ENCODE data around the gene MAP7D1. TPM values are rescaled to one million over a fixed set of nuclear protein-coding genes. Genes with fewer than 3 reads are reported as not detected.

MAP7D1 gene
- total RNA-seq, 2 donors from 2014 or later = 353 to 356 TPM

GRCh38 chr1:36118447-36119204 is 37.3 kb upstream of the MAP7D1 start:
- peaks cover 0 to 30% of the 10 kb centered on the region in 2 donors for H3K4me1 ChIP-seq
- H3K27me3 ChIP-seq = no peaks in the 10 kb centered on the region

GRCh38 chr1:36119456-36119855 is 36.5 kb upstream of the MAP7D1 start:
- DNase-seq (ENCODE audit: low spot score) = no peak
- H3K4me1 ChIP-seq = peaks cover 0 to 32% of the 10 kb centered on the region in 2 donors
- no peak overlapping the region for H3K27ac ChIP-seq
- no peak overlapping the region for H3K4me3 ChIP-seq
- H3K9me3 ChIP-seq = no peaks in the 10 kb centered on the region
- no peak for TF ChIP-seq CTCF (IDR thresholded peaks at IDR 0.05)
- H3K36me3 ChIP-seq = no peaks in the 10 kb centered on the region
- no peaks in the 10 kb centered on the region for H3K27me3 ChIP-seq

More at GRCh38 chr1:36118447-36119204, 37.3 kb upstream of the MAP7D1 start:
- Histone ChIP-seq H3K36me3 (no peaks in the 10 kb centered on the region), H3K9me3 (no peaks in the 10 kb centered on the region), H3K27ac (no peak overlapping the region), H3K4me3 (no peak overlapping the region)
- TF ChIP-seq CTCF (IDR thresholded peaks at IDR 0.05) = no peak
- no peak for DNase-seq (ENCODE audit: low spot score)

- TF ChIP-seq CTCF (IDR thresholded peaks at IDR 0.05) = no peak
- no peak for DNase-seq (ENCODE audit: low spot score)
- no peaks in the 10 kb centered on the region for H3K9me3 ChIP-seq
- peaks cover 0 to 22% of the 10 kb centered on the region in 2 donors for H3K4me1 ChIP-seq
- H3K27me3 ChIP-seq = no peaks in the 10 kb centered on the region
- H3K36me3 ChIP-seq = no peaks in the 10 kb centered on the region
- H3K27ac ChIP-seq = no peak overlapping the region
- no peak overlapping the region for H3K4me3 ChIP-seq
Observed at GRCh38 chr1:36122062-36123030, 33.6 kb upstream of the MAP7D1 start.

DNA sequence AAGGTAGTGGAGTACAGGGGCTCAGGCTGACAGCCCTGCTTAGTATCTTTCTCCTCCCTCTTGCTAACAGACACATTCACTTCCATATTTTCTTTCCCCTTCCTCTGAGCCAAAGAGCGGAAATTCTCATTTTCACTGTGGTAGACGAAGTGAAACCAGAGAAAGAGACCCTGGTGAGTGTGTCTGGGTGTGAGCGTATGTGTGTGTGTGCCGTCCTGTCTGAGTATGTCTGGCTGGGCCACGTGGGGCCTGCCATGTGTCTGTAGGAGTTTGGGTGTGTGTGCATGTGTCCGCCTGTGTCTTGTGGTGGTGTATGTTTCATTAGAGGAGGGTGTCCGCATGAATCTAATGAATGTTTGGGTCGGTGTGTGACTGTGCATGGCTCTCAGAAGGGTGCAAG is 32.6 kb upstream of the MAP7D1 start:
- Histone ChIP-seq H3K9me3 (no peaks in the 10 kb centered on the region), H3K27ac (no peak overlapping the region), H3K36me3 (no peaks in the 10 kb centered on the region), H3K27me3 (no peaks in the 10 kb centered on the region), H3K4me1 (peaks cover 0 to 27% of the 10 kb centered on the region in 2 donors), H3K4me3 (no peak overlapping the region)
- TF ChIP-seq CTCF (IDR thresholded peaks at IDR 0.05) = no peak
- DNase-seq (ENCODE audit: low spot score) = no peak

DNA sequence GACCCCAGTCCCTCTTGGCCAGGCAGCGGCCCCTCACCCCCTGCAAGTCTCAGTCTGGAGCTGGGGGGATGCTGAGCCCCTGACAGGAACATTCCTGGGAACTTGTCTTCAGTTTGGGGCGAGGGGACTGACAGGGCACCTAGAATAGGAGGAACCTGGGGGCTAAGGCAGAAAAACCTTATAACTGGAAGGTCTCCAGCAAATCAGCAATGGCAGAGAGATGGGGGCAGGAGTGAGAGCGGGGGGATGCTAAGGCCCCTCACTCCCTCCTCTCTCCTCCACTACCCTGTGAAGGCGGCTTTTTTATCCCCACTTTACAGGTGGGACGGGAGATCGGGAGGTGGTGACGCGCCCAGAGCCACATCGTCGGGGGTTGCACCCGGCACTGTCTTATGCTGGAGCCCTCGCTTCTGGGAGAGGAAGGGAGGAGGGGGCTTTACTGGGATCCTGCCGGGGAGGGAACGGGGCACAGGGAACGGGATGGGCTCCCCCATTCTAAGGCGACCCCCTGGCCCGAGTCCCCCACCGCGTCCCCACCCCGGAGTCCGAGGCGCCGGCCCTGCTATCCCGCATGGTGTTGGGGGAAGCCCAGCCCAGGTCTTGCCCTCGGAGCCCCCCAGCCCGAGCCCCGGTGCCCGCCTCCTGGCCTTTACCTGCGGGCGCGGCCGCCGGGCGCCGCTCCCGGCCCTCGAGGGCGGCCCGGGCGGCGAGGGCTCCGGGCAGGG is 31.4 kb upstream of the MAP7D1 start:
- Histone ChIP-seq H3K36me3 (no peaks in the 10 kb centered on the region), H3K9me3 (no peaks in the 10 kb centered on the region), H3K27me3 (no peaks in the 10 kb centered on the region), H3K27ac (no peak overlapping the region), H3K4me3 (peak overlapping the region; percentile 21 to 46), H3K4me1 (peaks cover 0 to 23% of the 10 kb centered on the region in 2 donors)
- no peak for TF ChIP-seq CTCF (IDR thresholded peaks at IDR 0.05)
- no peak for DNase-seq (ENCODE audit: low spot score)

Measured in right atrium auricular region (tissue), 2 donors.